Measurements from ENCODE around the gene AHSP.

DNA sequence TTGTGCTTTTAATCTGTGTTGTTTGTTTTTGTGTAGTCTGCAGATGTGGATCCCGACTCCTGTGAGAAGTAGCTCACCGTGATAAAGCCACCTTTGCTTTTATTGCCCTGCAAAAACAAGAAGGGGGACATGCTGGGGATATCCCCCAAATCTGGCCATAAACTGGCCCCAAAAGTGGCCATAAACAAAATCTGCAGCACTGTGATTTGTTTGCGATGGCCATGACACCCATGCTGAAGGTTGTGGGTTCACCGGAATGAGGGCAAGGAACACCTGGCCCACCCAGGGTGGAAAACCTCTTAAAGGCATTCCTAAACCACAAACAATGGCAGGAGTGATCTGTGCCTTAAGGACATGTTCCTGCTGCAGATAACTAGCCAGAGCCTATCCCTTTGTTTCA, 15.1 kb downstream of the AHSP start:
- TF ChIP-seq, protein P1, sequence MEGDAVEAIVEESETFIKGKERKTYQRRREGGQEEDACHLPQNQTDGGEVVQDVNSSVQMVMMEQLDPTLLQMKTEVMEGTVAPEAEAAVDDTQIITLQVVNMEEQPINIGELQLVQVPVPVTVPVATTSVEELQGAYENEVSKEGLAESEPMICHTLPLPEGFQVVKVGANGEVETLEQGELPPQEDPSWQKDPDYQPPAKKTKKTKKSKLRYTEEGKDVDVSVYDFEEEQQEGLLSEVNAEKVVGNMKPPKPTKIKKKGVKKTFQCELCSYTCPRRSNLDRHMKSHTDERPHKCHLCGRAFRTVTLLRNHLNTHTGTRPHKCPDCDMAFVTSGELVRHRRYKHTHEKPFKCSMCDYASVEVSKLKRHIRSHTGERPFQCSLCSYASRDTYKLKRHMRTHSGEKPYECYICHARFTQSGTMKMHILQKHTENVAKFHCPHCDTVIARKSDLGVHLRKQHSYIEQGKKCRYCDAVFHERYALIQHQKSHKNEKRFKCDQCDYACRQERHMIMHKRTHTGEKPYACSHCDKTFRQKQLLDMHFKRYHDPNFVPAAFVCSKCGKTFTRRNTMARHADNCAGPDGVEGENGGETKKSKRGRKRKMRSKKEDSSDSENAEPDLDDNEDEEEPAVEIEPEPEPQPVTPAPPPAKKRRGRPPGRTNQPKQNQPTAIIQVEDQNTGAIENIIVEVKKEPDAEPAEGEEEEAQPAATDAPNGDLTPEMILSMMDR (IDR thresholded peaks at IDR 0.05), result no peak
- no peak for TF ChIP-seq POLR2A (IDR thresholded peaks at IDR 0.05)

All from thyroid gland (tissue), 4 donors.